Measurements from ENCODE around the gene TRAPPC11. TPM values are rescaled to one million over a fixed set of nuclear protein-coding genes. Genes with fewer than 3 reads are reported as not detected.

TRAPPC11 gene
- total and polyA plus RNA-seq, 8 donors: 8.6 to 19.2 (median 16.0) TPM

- intact Hi-C loops (cut with DNase I): no loop called here
- TF ChIP-seq CTCF (IDR thresholded peaks at IDR 0.05): no peak
- Histone ChIP-seq H3K36me3 (peaks cover 0 to 34% (median 10%) of the 10 kb centered on the region in 3 donors), H3K27ac (no peak overlapping the region), H3K9me3 (no peaks in the 10 kb centered on the region), H3K4me1 (no peaks in the 10 kb centered on the region), H3K27me3 (no peaks in the 10 kb centered on the region), H3K4me3 (no peak overlapping the region)
- DNase-seq: no peak
- WGBS, 2 donors: 77 to 81% methylated on average over 2 of the region's 2 CpGs
- no peak for FAIRE-seq
- ATAC-seq: no peak
Measured at GRCh38 chr4:183686461-183686860, 27.4 kb downstream of the TRAPPC11 start.

- WGBS, 2 donors: 55 to 58% methylated on average over 6 of the region's 6 CpGs
- FAIRE-seq: no peak
- H3K27me3 ChIP-seq: no peaks in the 10 kb centered on the region
- H3K4me1 ChIP-seq: no peaks in the 10 kb centered on the region
- peak in 2 of 4 donors; percentile 63 to 78 for ATAC-seq
- no peak overlapping the region for H3K27ac ChIP-seq
- no peaks in the 10 kb centered on the region for H3K9me3 ChIP-seq
- no peak for DNase-seq
- no peak overlapping the region for H3K4me3 ChIP-seq
- TF ChIP-seq CTCF (IDR thresholded peaks at IDR 0.05): no peak
- intact Hi-C loops (cut with DNase I): no loop called here
- H3K36me3 ChIP-seq: peaks cover 0 to 44% (median 18%) of the 10 kb centered on the region in 3 donors
Measured at GRCh38 chr4:183688216-183688615, 29.1 kb downstream of the TRAPPC11 start.

- Histone ChIP-seq H3K4me1 (no peaks in the 10 kb centered on the region), H3K27ac (no peak overlapping the region), H3K27me3 (no peaks in the 10 kb centered on the region), H3K9me3 (no peaks in the 10 kb centered on the region), H3K36me3 (peaks cover 0 to 35% (median 12%) of the 10 kb centered on the region in 3 donors), H3K4me3 (no peak overlapping the region)
- intact Hi-C loops (cut with DNase I): no loop called here
- no peak for ATAC-seq
- no peak for DNase-seq
- no peak for FAIRE-seq
- no peak for TF ChIP-seq CTCF (IDR thresholded peaks at IDR 0.05)
Measured at GRCh38 chr4:183691006-183691405, 31.9 kb downstream of the TRAPPC11 start.

- no peak overlapping the region for H3K4me3 ChIP-seq
- intact Hi-C loops (cut with DNase I): no loop called here
- DNase-seq (no peak), ATAC-seq (no peak), FAIRE-seq (no peak)
- H3K27me3 ChIP-seq: no peaks in the 10 kb centered on the region
- no peaks in the 10 kb centered on the region for H3K4me1 ChIP-seq
- no peaks in the 10 kb centered on the region for H3K9me3 ChIP-seq
- no peak overlapping the region for H3K27ac ChIP-seq
- H3K36me3 ChIP-seq: peaks cover 0 to 34% (median 16%) of the 10 kb centered on the region in 3 donors
- TF ChIP-seq CTCF (IDR thresholded peaks at IDR 0.05): no peak
Measured at GRCh38 chr4:183691897-183692296, 32.8 kb downstream of the TRAPPC11 start.

- no peak for FAIRE-seq
- ATAC-seq: no peak
- H3K27ac ChIP-seq: no peak overlapping the region
- intact Hi-C loops (cut with DNase I): no loop called here
- no peak for TF ChIP-seq CTCF (IDR thresholded peaks at IDR 0.05)
- peaks cover 7 to 64% (median 18%) of the 10 kb centered on the region in 3 donors for H3K36me3 ChIP-seq
- no peaks in the 10 kb centered on the region for H3K9me3 ChIP-seq
- no peaks in the 10 kb centered on the region for H3K4me1 ChIP-seq
- no peak for DNase-seq
- no peak overlapping the region for H3K4me3 ChIP-seq
- H3K27me3 ChIP-seq: no peaks in the 10 kb centered on the region
Measured at GRCh38 chr4:183698909-183699308, 39.8 kb downstream of the TRAPPC11 start.

Data from pancreas (tissue), 10 donors.